Peyer's patch (tissue), 4 donors: ENCODE data around the gene SENP8. TPM values are rescaled to one million over a fixed set of nuclear protein-coding genes. Genes with fewer than 3 reads are reported as not detected.

Experiments
- DNase-seq, 3 donors: peaks; one replicate each; pipeline ENCODE4 v3.0.0-alpha.2; 2017 to 2019
- H3K27ac ChIP-seq, 4 donors: fragments of 200-600 bp; sonication (generic); one replicate each; pipeline ENCODE4 v1.5.1; 2016 to 2019
- H3K27me3 ChIP-seq, 2 donors: fragments of 200-600 bp; sonication (generic); one replicate each; pipeline ENCODE4 v1.5.1; 2019
- H3K36me3 ChIP-seq, 3 donors: fragments of 200-600 bp; sonication (generic); one replicate each; pipeline ENCODE4 v1.5.1; 2016 to 2019
- H3K4me1 ChIP-seq, 4 donors: fragments of 200-600 bp; sonication (generic); one replicate each; pipeline ENCODE4 v1.5.1; 2016 to 2019
- H3K4me3 ChIP-seq, 4 donors: fragments of 200-600 bp; sonication (generic); 1 replicate in 3 of 4; 2 replicates in 1 of 4; pipeline ENCODE4 v1.5.1; 2016 to 2019; ENCODE audit warnings: mild to moderate bottlenecking in 1 of 4
- H3K9me3 ChIP-seq, 4 donors: fragments of 200-600 bp; sonication (generic); one replicate each; pipeline ENCODE4 v1.5.1; 2016 to 2019; ENCODE audit warnings: mild to moderate bottlenecking in 1 of 4
- CTCF ChIP-seq, 6 experiments: fragments of 450-650 bp in 4 of 6; fragments of 200-600 bp in 2 of 6; sonication (generic) in 1 of 6; IDR thresholded peaks; one replicate each; pipeline ENCODE4 v1.5.1; 2017 to 2019; ENCODE audit warnings: antibody characterized with exemption in 6 of 6, mild to moderate bottlenecking in 3 of 6, moderate library complexity in 1 of 6
- POLR2A ChIP-seq, 2 donors: fragments of 450-650 bp; IDR thresholded peaks; one replicate each; pipeline ENCODE4 v1.5.1; 2017; ENCODE audit warnings: antibody characterized with exemption in 2 of 2, mild to moderate bottlenecking in 2 of 2, moderate library complexity in 2 of 2
- total RNA-seq, 4 donors: library from RNA; depleted of rRNA; stranded (reverse); fragments of >200 nt; gene quantifications; one replicate each; pipeline ENCODE4 v1.1.0, GENCODE V29; 2016

The SENP8 gene
- total RNA-seq, 4 donors from 2014 or later: 0.88 to 2.4 (median 0.95) TPM; not detected in 1

GRCh38 chr15:72113347-72114031, 4.7 kb upstream of the SENP8 start:
- no peak overlapping the region for H3K27ac ChIP-seq

GRCh38 chr15:72116731-72117485, 1.3 kb upstream of the SENP8 start:
- TF ChIP-seq POLR2A (IDR thresholded peaks at IDR 0.05): no peak
- TF ChIP-seq CTCF (IDR thresholded peaks at IDR 0.05): no peak
- Histone ChIP-seq H3K27me3 (no peaks in the 10 kb centered on the region), H3K4me3 (peak overlapping the region; percentile 74 to 92 (median 80)), H3K9me3 (no peaks in the 10 kb centered on the region), H3K36me3 (no peaks in the 10 kb centered on the region), H3K27ac (peak overlapping the region; percentile 91 to 98 (median 94)), H3K4me1 (peaks cover 0 to 16% (median 2%) of the 10 kb centered on the region in 4 donors)
- DNase-seq: peak in 2 of 3 donors; percentile 31 to 63

More at GRCh38 chr15:72113347-72114031, 4.7 kb upstream of the SENP8 start:
- no peaks in the 10 kb centered on the region for H3K36me3 ChIP-seq
- no peak for DNase-seq
- no peaks in the 10 kb centered on the region for H3K27me3 ChIP-seq
- no peaks in the 10 kb centered on the region for H3K9me3 ChIP-seq
- H3K4me1 ChIP-seq: peaks cover 0 to 10% (median 0%) of the 10 kb centered on the region in 4 donors
- H3K4me3 ChIP-seq: no peak overlapping the region
- no peak for TF ChIP-seq CTCF (IDR thresholded peaks at IDR 0.05)
- TF ChIP-seq POLR2A (IDR thresholded peaks at IDR 0.05): no peak

- DNase-seq: peak in 2 of 3 donors; percentile 76 to 87
- Histone ChIP-seq H3K36me3 (no peaks in the 10 kb centered on the region), H3K27me3 (no peaks in the 10 kb centered on the region), H3K27ac (peak overlapping the region; percentile 91 to 98 (median 94)), H3K4me1 (peaks cover 0 to 16% (median 2%) of the 10 kb centered on the region in 4 donors), H3K4me3 (peak overlapping the region; percentile 74 to 92 (median 80)), H3K9me3 (no peaks in the 10 kb centered on the region)
- TF ChIP-seq CTCF (IDR thresholded peaks at IDR 0.05): no peak
- TF ChIP-seq POLR2A (IDR thresholded peaks at IDR 0.05): peak; percentile 48 to 52
These were observed 652 bp upstream of the SENP8 start for GRCh38 chr15:72117486-72118016.

GRCh38 chr15:72124218-72124617, 6.0 kb downstream of the SENP8 start:
- Histone ChIP-seq H3K27ac (no peak overlapping the region), H3K9me3 (no peaks in the 10 kb centered on the region), H3K27me3 (no peaks in the 10 kb centered on the region), H3K4me1 (no peaks in the 10 kb centered on the region), H3K4me3 (no peak overlapping the region), H3K36me3 (no peaks in the 10 kb centered on the region)
- DNase-seq: no peak
- TF ChIP-seq POLR2A (IDR thresholded peaks at IDR 0.05) (no peak), CTCF (IDR thresholded peaks at IDR 0.05) (no peak)

- TF ChIP-seq POLR2A (IDR thresholded peaks at IDR 0.05) (no peak), CTCF (IDR thresholded peaks at IDR 0.05) (no peak)
- Histone ChIP-seq H3K4me3 (no peak overlapping the region), H3K4me1 (no peaks in the 10 kb centered on the region), H3K27me3 (no peaks in the 10 kb centered on the region), H3K27ac (no peak overlapping the region), H3K9me3 (no peaks in the 10 kb centered on the region), H3K36me3 (no peaks in the 10 kb centered on the region)
- DNase-seq: no peak
These were observed 9.6 kb downstream of the SENP8 start for GRCh38 chr15:72127724-72128322.
